NCI-H345 (cell line): Measurements from ENCODE around the gene ABHD18.
"Not testable (repeated sequence)": the region's sequence is repeated elsewhere in the genome, so short reads cannot be mapped to it uniquely, and the experiment has no call there.

Experiments
- DNase-seq: peaks from one replicate; lab custom pipeline; 2025; lab: John Stamatoyannopoulos, UW

Gene ABHD18

GRCh38 chr4:127965062-127965802 lies at the start of gene ABHD18, which contains the start of gene MFSD8:
ABHD18 (plus strand) TSS chr4:127965406; CDS start chr4:127982956, 17,550 bp downstream.
MFSD8 (minus strand) TSS chr4:127965173; CDS start chr4:127965133, 40 bp downstream.
- peak; percentile 95 for DNase-seq

GRCh38 chr4:127916512-127916911 lies 48.7 kb upstream of the ABHD18 start:
- DNase-seq = no peak

- DNase-seq = no peak
Observed at GRCh38 chr4:127917151-127917550, 48.1 kb upstream of the ABHD18 start.

- no peak for DNase-seq
Observed at GRCh38 chr4:127920521-127920920, 44.7 kb upstream of the ABHD18 start.

GRCh38 chr4:127922226-127922625 lies 43.0 kb upstream of the ABHD18 start:
- DNase-seq = no peak

- not testable (repeated sequence) for DNase-seq
Observed at GRCh38 chr4:127925720-127926119, 39.5 kb upstream of the ABHD18 start.

GRCh38 chr4:127930175-127930574 lies 35.0 kb upstream of the ABHD18 start:
- no peak for DNase-seq

GRCh38 chr4:127931836-127932235 lies 33.4 kb upstream of the ABHD18 start:
- DNase-seq = not testable (repeated sequence)

- DNase-seq = no peak
Observed at GRCh38 chr4:127936974-127937373, 28.2 kb upstream of the ABHD18 start.

- no peak for DNase-seq
Observed at GRCh38 chr4:127957105-127957504, 8.1 kb upstream of the ABHD18 start.

- no peak for DNase-seq
Observed at GRCh38 chr4:127959794-127960193, 5.4 kb upstream of the ABHD18 start.

GRCh38 chr4:127963633-127964398 lies 1.4 kb upstream of the ABHD18 start:
- not testable (repeated sequence) for DNase-seq

GRCh38 chr4:127964426-127965061 lies 662 bp upstream of the ABHD18 start:
- peak; percentile 50 for DNase-seq

GRCh38 chr4:127965803-127966175 lies 583 bp downstream of the ABHD18 start:
- DNase-seq = peak; percentile 68

GRCh38 chr4:127967141-127967775 lies 2.1 kb downstream of the ABHD18 start:
- DNase-seq = no peak

- DNase-seq = no peak
Observed at GRCh38 chr4:127968586-127968985, 3.4 kb downstream of the ABHD18 start.

GRCh38 chr4:127970925-127971324 lies 5.7 kb downstream of the ABHD18 start:
- DNase-seq = not testable (repeated sequence)

- DNase-seq = no peak
Observed at GRCh38 chr4:127975121-127975770, 10.0 kb downstream of the ABHD18 start.

- DNase-seq = no peak
Observed at GRCh38 chr4:127978930-127979329, 13.7 kb downstream of the ABHD18 start.

- no peak for DNase-seq
Observed at GRCh38 chr4:127982445-127982844, 17.2 kb downstream of the ABHD18 start.

- DNase-seq = no peak
Observed at GRCh38 chr4:127985989-127986388, 20.8 kb downstream of the ABHD18 start.

GRCh38 chr4:127988638-127989037 lies 23.4 kb downstream of the ABHD18 start:
- no peak for DNase-seq
